ENCODE data around the gene ANAPC13.

The ANAPC13 gene, protein sequence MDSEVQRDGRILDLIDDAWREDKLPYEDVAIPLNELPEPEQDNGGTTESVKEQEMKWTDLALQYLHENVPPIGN

DNA sequence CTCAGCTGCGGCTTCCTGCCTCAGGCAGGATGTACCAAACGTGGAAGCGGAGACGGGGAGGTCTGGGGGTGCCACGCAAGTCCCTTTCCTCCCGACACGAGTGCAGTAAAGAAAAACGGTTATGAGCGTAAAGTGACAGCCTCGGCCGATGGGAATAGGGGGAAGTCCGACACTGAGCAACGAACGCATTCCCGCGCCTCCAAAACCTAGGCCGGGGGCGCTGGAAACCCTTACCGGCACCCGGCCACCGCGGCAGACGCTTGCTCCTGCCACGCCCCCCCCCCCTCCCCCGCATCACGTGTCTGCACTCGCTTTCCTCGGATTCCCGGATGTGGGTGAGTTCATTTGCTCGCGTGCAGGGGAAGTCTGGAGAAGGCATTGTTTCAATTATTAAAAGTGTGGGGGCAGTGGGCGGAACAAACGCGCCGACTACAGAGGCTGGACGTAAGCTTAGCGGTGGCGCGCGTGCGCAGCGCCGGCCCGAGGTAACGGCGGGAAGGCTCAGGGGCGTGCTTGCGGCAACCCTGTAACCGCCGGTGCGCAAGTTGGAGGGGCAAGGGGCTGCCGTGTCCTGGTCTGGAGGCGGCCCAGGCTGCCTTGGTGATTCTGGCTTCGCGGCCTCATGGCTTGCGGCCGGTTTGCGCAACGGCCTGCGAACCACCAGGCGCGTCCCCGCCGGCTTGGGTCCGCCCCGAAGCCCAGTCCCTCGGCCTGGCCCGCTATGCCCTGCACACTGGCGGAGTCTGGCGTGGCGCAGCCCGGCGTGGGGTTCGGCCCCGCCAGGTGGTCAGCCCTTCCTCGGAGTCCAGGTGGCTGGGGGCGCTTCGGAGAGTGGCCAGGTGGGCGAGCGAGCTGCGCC lies at the start of gene ANAPC13, which contains the start of gene CEP63:
Gene ANAPC13, minus strand, starts transcription at position 268 of the 859 bp plus-strand sequence. CDS start 3,081 bp downstream, outside the sequence.
Gene CEP63, plus strand, starts transcription at position 340 of the 859 bp plus-strand sequence. CDS start 9,264 bp downstream, outside the sequence.
- peak; percentile 97 for DNase-seq (ENCODE audit: low read depth)

DNA sequence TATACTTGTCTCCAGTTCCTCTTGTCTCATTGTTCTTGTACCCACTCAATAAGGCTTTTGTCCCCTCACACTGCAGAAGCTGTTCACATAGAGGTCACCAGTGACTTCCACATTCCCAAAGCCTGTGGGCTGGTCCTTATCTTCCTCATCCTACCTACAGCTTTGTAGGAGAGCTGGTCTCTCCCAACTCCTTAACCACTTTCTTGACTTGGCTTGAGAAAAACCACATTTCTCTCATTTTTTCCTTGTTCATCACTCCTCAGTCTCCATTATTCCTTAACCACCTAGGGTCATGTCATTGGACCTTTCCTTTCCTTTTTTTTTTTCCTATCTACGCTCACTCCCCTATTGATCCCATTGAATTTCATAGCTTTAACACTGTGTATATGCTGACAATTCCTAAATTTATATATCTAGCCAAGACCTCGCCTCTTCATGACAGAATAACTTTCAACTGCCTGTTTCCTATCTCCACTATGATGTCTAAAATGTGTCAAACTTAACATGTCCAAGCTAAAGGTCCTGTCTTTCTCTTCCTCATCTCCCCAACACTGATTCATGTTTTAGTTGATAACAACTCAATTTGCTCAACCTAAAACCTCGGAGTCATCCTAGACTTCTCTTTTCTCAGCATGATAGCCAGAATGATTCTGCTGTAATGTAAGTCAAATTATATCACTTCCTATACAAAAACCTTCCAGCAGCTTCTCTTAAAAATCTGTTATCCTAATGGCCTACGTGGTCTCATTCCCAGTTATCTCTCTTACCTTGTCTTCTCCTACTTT lies 49.6 kb upstream of the ANAPC13 start:
- no peak for DNase-seq (ENCODE audit: low read depth)

DNA sequence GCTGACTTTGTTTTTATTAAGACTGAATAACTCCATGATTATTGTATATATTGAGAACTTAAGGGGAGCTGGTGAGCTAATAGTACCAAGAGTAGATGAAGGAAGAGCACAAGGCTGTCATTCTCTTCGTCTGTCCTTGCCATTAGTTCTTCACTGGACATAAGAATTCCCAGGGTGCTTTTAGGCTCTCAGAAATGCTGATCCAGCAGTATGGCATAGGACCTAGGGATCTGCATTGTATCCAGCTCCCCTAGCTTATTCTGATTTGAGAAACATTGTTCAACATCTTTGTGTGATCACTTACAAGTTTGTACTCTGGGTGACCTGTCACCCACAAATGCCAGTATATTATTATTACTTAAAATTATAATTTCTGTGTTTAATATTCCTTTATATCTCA lies 47.7 kb upstream of the ANAPC13 start:
- no peak for DNase-seq (ENCODE audit: low read depth)

DNA sequence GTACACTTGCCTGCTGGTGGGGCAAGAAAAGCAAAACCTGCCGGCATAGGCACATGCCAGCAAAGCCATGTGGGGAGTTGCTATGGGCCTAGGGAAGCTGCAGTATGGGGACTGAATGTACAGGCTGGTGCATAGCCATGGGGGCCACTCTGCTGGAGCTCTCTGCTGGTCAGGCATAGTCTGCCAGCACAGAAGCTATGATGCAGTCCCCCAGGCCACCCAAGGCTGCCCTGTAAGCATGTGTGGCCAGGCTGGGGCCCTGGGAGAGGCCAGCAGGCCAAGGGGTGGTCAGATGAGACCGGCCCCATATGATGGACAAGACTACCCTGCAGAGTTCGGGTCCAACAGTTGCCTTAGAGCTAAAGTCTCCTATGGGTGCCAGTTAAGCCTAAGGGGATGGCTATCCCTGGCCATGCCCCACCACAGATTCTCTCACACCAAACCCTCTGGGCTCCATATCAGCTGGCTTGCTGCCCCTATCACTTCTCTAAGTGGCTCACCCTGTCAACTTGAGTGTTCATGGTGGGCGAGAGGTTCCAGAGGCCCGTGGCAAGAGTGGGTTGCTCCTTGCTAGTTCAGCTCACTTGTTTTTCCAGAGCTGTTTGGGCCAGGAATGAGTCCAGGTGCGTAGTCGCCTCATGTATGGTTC lies 41.9 kb upstream of the ANAPC13 start:
- DNase-seq (ENCODE audit: low read depth) = no peak

DNA sequence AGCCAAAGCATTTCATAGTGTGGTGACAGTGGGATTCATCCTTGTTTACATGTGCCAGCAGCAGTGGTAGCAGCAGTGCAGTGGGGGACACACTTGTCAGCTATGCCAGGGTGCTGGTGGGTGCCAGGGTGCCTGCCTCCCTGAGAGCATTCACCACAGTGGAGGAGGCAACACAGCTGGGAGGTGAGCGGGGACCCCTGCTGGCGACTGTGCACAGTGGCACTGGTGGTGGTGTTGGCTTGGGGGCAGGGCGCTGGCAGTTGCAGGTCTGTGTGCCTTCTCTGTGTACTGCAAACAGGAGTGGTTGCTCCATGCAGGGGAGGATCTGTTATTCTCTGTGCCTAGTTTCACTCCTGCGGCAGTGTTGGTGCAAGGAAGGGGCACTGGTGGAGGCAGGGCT lies 41.3 kb upstream of the ANAPC13 start:
- no peak for DNase-seq (ENCODE audit: low read depth)

DNA sequence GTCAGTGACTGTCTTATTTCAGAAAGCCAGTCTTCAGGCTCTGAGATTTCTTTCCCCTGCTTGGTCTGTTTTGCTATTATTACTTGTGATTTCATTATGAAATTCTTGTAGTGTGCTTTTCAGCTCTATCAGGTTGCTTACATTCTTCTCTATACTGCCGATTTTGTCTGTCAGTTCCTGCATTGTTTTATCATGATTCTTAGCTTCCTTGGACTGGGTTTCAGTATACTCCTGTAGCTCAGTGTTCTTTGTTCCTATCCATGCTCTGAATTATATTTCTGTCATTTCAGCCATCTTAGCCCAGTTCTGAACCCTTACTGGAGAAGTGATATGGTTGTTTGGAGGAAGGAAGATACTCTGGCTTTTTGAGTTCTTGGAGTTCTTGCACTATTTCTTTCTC lies 40.5 kb upstream of the ANAPC13 start:
- DNase-seq (ENCODE audit: low read depth) = no peak

DNA sequence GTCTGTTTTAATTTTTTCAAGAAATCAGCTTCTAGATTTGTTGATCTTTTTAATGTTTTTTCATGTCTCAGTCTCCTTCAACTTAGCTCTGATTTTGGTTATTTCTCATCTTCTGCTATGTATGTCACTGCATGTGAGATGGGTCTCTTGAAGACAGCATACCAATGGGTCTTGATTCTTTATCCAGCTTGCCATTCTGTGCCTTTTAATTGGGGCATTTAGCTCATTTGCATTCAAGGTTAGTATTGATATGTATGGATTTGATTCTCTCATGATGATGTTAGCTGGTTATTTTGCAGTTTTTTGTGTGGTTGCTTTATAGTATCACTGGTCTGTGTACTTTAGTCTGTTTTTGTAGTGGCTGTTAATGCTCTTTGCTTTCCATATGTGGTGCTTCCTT lies 39.5 kb upstream of the ANAPC13 start:
- no peak for DNase-seq (ENCODE audit: low read depth)

DNA sequence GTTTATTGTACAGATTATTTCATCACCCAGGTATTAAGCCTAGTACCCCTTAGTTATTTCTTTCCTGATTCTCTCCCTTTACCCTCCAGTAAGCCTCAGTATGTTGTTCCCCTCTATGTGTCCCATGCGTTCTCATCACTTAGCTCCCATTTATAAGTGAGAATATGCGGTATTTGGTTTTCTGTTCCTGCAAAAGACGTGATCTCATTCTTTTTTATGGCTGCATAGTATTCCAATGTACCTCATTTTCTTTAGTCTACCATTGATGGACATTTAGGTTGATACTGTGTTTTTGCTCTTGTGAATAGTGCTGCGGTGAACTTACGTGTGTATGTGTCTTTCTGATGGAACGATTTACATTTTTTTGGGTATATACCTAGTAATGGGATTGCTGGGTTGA lies 36.8 kb upstream of the ANAPC13 start:
- DNase-seq (ENCODE audit: low read depth) = no peak

DNA sequence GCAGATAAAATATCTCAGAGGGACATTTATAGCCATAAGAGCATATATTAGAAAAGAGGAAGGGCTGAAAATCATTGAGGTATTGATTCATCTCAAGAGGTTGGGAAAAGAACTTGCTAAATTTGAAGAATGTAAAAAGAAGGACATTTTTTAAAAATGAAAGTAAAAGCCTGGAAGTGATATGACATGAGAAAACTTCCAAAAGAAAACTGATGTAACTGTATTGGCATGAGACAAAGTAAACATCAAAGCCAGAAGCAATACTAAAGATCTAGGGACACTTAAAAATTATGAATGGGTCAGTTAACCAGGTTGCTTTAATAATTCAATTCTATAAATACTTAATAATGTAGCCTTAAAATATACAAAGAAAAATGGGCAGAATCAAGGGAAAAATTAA lies 32.0 kb upstream of the ANAPC13 start:
- DNase-seq (ENCODE audit: low read depth) = no peak

DNA sequence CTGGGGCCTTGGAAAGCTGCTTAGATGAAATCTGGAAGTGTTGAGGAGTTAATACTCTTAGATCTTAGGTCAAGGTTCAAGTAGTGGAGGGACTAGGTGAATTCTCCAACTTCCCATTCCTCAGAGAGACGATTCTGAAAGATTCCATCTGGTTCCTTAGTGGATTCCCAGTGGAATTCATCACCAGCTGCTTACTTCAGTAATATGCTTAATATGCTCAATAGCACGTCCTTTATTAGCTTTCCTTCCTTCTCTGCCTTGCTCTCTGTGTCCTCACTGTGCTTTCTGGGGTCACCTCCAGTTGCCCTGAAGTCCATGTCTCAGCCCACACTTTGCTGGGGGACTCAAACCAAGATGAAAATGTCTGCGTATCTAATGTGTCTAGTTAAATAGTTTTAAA lies 31.1 kb upstream of the ANAPC13 start:
- DNase-seq (ENCODE audit: low read depth) = no peak

DNA sequence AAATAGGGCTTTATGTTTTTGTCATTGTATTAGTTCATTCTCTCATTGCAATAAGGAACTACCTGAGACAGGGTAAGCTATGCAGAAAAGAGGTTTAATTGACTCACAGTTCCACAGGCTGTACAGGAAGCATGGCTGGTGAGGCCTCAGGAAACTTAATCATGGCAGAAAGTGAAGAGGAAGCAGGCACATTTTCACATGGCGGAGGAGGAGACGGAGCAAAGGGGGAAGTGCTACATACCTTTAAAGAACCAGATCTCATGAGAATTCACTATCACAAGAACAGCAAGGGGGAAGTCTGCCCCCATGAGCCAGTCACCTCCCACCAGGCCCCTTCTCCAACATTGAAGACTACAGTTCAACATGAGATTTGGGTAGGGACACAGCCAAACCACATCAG lies 25.7 kb upstream of the ANAPC13 start:
- no peak for DNase-seq (ENCODE audit: low read depth)

DNA sequence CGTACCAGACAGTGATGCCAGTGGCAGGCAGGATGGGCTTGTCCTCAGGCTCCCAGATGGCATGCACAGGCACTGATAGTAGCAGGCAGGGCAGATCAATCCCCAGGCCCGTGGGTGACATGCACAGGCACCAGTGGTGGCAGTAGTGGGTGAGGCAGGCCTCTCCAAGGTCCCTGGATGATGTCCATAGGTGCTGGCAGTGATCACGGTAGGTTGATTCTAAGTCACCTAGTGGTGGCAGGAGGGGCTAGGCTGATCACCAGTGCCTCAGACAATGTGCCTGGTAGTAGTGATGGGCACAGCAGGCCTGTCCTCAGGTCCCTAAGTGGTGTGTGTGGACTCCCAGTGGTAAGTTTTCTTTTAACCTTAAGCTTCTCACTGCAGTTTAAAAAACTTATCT lies 19.7 kb upstream of the ANAPC13 start:
- no peak for DNase-seq (ENCODE audit: low read depth)

DNA sequence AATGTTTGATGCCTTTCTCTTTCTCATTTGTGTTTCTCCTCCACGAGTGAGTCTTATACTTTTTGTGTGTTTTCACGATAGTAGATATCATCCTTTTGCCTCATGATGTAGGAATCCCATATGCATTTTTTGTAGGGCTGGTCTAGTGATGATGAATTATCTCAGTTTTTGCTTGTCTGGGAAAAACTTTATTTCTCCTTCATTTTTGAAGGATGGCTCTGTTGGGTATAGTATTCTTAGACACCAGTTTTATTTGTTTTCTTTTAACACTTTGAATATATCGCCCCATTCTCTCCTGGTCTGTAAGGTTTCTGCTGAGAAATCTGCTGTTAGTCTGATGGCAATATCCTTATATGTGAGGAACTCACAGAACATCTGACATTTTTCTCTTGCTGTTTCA lies 18.3 kb upstream of the ANAPC13 start:
- DNase-seq (ENCODE audit: low read depth) = no peak

DNA sequence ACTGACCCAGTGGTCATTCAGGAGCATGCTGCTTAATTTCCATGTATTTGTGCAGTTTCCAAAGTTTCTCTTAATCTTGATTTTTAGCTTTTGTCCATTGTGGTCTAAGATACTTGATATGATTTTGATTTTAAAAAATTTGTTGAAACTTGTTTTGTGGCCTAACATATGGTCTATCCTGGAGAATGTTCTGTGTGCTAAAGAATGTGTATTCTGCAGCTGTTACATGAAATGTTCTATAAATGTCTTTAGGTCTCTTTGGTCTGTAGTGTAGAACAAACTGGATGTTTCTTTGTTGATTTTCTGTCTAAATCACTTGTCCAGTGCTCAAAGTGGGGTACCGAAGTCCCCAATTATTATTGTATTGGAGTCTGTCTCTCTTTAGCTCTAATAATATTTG lies 17.5 kb upstream of the ANAPC13 start:
- DNase-seq (ENCODE audit: low read depth) = no peak

DNA sequence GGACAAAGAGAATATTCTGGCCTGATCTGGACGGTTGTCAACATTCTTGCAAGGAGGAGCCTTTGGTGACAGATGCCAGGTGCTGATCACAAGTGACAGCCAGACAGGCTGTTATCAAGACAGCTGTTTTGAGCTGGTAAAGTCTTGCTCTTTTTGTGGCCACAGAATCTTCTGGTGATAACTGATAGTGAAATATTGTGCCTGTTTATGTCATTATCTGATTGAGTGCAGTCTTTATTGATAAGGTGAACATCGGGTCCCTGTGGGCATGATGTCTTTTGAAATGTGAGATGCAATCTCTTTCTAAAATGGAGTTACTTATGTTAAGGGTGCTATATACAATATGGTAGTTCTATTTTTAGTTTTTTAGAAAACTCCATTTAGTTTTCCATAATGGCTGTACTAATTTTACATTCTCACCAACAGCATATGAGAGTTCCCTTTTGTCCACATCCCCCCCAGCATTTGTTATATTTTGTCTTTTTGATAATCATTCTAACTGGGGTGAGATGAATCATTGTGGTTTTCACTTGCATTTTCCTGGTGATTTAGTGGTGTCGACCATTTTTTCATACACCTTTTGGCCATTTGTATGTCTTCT lies 10.8 kb upstream of the ANAPC13 start:
- no peak for DNase-seq (ENCODE audit: low read depth)

DNA sequence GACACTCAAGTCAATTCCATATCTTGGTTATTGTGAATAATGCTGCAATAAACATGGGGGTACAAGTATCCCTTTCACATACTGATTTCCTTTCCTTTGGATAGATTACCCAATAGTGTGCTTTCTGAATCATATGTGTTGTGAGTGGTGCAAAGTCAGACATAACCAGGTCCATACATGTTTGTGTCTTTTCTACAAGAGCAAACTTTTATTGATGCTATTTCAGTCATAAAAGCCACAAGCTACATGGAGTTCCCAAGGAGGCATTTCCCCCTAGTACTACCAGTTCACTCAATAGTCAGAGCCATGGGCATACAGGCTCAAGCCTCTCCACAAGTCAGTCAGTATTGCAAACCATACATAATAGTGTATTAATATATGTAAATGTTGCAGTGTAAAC lies 10.2 kb upstream of the ANAPC13 start:
- DNase-seq (ENCODE audit: low read depth) = no peak

DNA sequence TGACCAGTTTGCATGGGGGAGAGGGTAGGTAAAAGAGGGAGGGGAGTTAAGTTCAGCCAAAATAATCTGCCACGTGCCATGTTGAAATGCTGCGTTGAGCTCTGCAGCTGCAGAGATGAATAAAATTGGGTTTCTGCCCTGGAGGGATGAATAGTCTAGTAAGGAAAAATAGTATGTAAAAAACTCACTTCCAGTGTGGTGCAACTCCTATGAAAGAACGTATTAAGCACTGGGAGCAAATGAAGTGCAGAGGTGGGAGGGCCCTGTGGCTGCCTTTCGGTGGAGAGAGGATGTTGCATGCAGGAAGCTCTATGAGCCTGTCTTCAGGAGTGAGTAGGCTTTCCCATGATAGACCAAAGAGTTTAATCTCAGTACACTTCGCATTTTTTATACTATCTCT lies 8.7 kb upstream of the ANAPC13 start:
- no peak for DNase-seq (ENCODE audit: low read depth)

DNA sequence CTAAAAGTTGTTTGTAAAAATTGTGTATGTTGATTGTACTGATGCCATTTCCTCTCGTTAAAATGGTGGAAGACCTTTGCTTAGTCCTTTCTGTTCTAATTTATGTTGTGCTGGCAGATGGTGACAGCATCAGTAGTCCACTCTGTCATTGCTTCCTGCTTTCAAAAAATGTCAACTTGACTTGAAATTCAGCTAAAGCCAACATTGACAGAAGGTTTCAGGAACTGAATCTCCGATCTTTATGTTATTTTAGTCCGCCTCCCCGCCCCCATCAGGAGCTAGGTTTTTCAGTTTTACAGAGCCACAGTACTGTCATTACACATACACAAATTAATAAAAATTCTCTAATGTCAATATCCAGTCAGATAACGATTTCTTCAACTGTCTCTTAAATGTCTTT lies 1.6 kb upstream of the ANAPC13 start:
- DNase-seq (ENCODE audit: low read depth) = no peak

DNA sequence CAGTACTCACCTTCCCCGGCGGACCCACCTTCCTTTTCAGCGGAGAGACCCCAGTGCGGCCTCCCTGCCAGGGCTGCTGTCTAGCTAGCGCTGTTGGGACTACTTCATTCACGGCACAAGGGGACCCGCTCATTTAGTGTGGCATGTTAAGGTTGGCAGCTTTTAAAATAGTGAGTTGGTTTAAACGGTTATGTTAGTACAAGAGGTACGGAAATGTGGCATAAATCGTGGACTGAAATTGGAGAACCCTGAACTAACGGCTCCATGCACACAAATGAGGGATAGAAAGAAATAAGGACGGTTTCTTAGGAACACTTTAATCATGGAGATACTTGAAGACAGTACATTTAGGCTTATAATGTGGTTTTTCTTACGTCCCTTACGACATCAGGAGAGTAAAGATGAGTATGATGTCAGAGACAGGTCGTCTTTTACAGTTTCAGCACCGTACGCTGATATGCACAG lies 824 bp upstream of the ANAPC13 start:
- no peak for DNase-seq (ENCODE audit: low read depth)

DNA sequence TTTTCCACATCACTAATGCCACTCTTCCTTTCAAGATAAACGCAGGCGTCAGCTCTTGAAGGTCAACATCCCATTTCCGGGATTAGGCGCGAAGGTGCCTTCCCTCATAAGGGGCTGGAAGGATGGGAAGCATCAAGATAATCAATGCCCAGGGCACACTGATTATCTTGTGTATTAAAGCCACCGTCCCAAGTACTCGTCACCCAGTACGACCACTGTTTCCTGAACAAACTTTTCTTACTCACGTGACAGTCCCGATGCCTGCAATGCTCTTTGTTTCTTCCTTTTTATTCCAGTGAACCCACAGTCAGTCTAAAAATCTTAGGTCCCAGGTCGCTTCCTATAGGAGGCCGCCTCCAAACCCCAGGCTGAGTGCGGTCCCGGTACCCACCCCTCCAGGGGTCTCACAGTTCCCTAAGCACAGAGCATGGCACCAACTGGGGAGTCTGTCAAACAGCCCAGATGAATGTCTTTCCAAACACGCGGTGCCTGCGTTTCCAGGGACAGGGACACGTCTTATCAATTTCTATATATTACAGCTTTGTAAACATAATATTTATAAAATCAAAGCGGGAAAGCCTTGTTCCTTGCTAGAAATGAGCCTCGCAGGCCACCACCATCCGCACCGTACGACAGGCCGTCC lies 589 bp downstream of the ANAPC13 start:
- no peak for DNase-seq (ENCODE audit: low read depth)

DNA sequence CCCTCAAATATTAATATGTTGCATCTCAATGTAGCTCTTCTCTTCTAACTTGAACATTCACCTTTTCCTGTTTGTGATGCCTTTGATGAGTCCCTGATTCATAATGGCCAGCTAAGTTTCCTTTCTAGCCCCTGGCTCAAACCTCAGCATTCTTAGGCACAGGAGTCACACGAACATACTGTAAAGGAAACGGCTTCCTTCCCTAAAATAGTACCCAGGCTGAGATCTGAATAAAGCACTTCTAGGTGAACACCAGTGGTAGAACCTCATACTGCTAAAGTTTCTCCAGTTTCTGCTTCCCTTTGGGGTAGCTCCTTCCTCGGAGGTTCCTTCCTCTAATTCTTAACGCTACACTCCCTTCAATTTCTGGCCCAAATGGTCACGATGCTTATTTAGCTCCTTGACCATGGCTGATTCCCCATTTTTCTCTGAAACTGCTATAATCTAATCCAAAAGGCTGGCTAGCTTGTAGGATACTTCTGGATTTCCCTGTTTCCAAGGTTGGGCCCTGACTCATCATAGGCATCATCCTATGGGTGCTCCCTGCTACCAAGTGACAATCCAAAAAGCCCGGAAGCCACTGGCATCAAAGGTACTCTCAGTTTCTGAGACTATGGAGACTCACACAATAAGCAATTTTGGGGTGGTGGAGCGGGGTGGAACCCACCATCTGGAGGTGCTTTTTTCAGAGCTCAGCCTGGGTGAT lies 2.4 kb downstream of the ANAPC13 start:
- peak; percentile 86 for DNase-seq (ENCODE audit: low read depth)
